ENCODE data around the gene TSPAN15. TPM values are rescaled to one million over a fixed set of nuclear protein-coding genes. Genes with fewer than 3 reads are reported as not detected.

The TSPAN15 gene
- total RNA-seq, 1 donor, result 0.27 TPM

GRCh38 chr10:69498711-69499471, 47.6 kb downstream of the TSPAN15 start:
- no peak for DNase-seq (ENCODE audit: low read depth in 2 of 3, low spot score in 2 of 3)

- no peak for DNase-seq (ENCODE audit: low read depth in 2 of 3, low spot score in 2 of 3)
Measured at GRCh38 chr10:69499726-69500689, 48.7 kb downstream of the TSPAN15 start.

- no peak for DNase-seq (ENCODE audit: low read depth in 2 of 3, low spot score in 2 of 3)
Measured at GRCh38 chr10:69500864-69501468, 49.7 kb downstream of the TSPAN15 start.

- DNase-seq (ENCODE audit: low read depth in 2 of 3, low spot score in 2 of 3), result no peak
Measured at GRCh38 chr10:69501657-69502056, 50.4 kb downstream of the TSPAN15 start.

- DNase-seq (ENCODE audit: low read depth in 2 of 3, low spot score in 2 of 3), result no peak
Measured at GRCh38 chr10:69502589-69502988, 51.3 kb downstream of the TSPAN15 start.

- DNase-seq (ENCODE audit: low read depth in 2 of 3, low spot score in 2 of 3), result no peak
Measured at GRCh38 chr10:69503001-69503895, 52.0 kb downstream of the TSPAN15 start.

GRCh38 chr10:69503896-69504265, 52.6 kb downstream of the TSPAN15 start:
- DNase-seq (ENCODE audit: low read depth in 2 of 3, low spot score in 2 of 3), result no peak

GRCh38 chr10:69504576-69505250, 53.4 kb downstream of the TSPAN15 start:
- DNase-seq (ENCODE audit: low read depth in 2 of 3, low spot score in 2 of 3), result no peak

- no peak for DNase-seq (ENCODE audit: low read depth in 2 of 3, low spot score in 2 of 3)
Measured at GRCh38 chr10:69505636-69506318, 54.5 kb downstream of the TSPAN15 start.

GRCh38 chr10:69506487-69506833, 55.2 kb downstream of the TSPAN15 start:
- DNase-seq (ENCODE audit: low read depth in 2 of 3, low spot score in 2 of 3), result no peak

- no peak for DNase-seq (ENCODE audit: low read depth in 2 of 3, low spot score in 2 of 3)
Measured at GRCh38 chr10:69506834-69507713, 55.8 kb downstream of the TSPAN15 start.

GRCh38 chr10:69508738-69509340, 57.6 kb downstream of the TSPAN15 start:
- no peak for DNase-seq (ENCODE audit: low read depth in 2 of 3, low spot score in 2 of 3)

- DNase-seq (ENCODE audit: low read depth in 2 of 3, low spot score in 2 of 3), result no peak
Measured at GRCh38 chr10:69512901-69513300, 61.6 kb downstream of the TSPAN15 start.

- no peak for DNase-seq (ENCODE audit: low read depth in 2 of 3, low spot score in 2 of 3)
Measured at GRCh38 chr10:69513617-69514016, 62.4 kb downstream of the TSPAN15 start.

- peak; percentile 63 to 79 (median 71) for DNase-seq (ENCODE audit: low read depth in 2 of 3, low spot score in 2 of 3)
Measured at GRCh38 chr10:69515699-69516259, 64.5 kb downstream of the TSPAN15 start.

- peak in 2 of 3 donors; percentile 42 to 72 for DNase-seq (ENCODE audit: low read depth in 2 of 3, low spot score in 2 of 3)
Measured at GRCh38 chr10:69516316-69516715, 65.1 kb downstream of the TSPAN15 start.

- DNase-seq (ENCODE audit: low read depth in 2 of 3, low spot score in 2 of 3), result no peak
Measured at GRCh38 chr10:69516796-69517195, 65.5 kb downstream of the TSPAN15 start.
